IgD-negative memory B cell (primary cell): ENCODE data around the gene EPS8L2. TPM values are rescaled to one million over a fixed set of nuclear protein-coding genes. Genes with fewer than 3 reads are reported as not detected.

ENCODE experiments used
- H3K27ac Mint-ChIP-seq, 3 donors: one replicate each; pipeline ENCODE4 v1.8.0; 2020 to 2022; ENCODE audit warnings: mild to moderate bottlenecking in 3 of 3, mixed read lengths in 3 of 3, moderate library complexity in 1 of 3
- H3K27me3 Mint-ChIP-seq: one replicate; pipeline ENCODE4 v1.8.0; 2021; ENCODE audit warnings: mixed read lengths
- H3K36me3 Mint-ChIP-seq: one replicate; pipeline ENCODE4 v1.8.0; 2020; ENCODE audit warnings: mild to moderate bottlenecking, mixed read lengths
- H3K4me1 Mint-ChIP-seq, 3 donors: one replicate each; pipeline ENCODE4 v1.8.0; 2020 to 2022; ENCODE audit warnings: mixed read lengths in 3 of 3, mild to moderate bottlenecking in 1 of 3
- H3K4me3 Mint-ChIP-seq, 4 donors: one replicate each; pipeline ENCODE4 v1.8.0; 2020 to 2022; ENCODE audit warnings: mild to moderate bottlenecking in 4 of 4, mixed read lengths in 4 of 4, moderate library complexity in 3 of 4
- H3K9me3 Mint-ChIP-seq, 3 donors: one replicate each; pipeline ENCODE4 v1.8.0; 2020 to 2021; ENCODE audit warnings: mixed read lengths in 3 of 3, mild to moderate bottlenecking in 1 of 3
- polyA plus RNA-seq: library from polyadenylated mRNA; unstranded; fragments of 300-500 nt; fragmentation: Illumina TruSeq; gene quantifications from one replicate; pipeline ENCODE4 v1.2.3, GENCODE V29; 2021

EPS8L2 gene
- polyA plus RNA-seq, 1 donor from 2014 or later: 17.3 TPM

- no peak overlapping the region for H3K27ac Mint-ChIP-seq
- H3K9me3 Mint-ChIP-seq: no peaks in the 10 kb centered on the region
- H3K4me3 Mint-ChIP-seq: no peak overlapping the region
- peaks cover 10% of the 10 kb centered on the region for H3K27me3 Mint-ChIP-seq
- peaks cover 1 to 4% (median 3%) of the 10 kb centered on the region in 3 donors for H3K4me1 Mint-ChIP-seq
- H3K36me3 Mint-ChIP-seq: no peaks in the 10 kb centered on the region
Observed at GRCh38 chr11:704781-705645, 1.0 kb upstream of the EPS8L2 start.

GRCh38 chr11:706439-706956 lies 467 bp downstream of the EPS8L2 start:
- Mint-ChIP-seq H3K9me3 (no peaks in the 10 kb centered on the region), H3K27me3 (peaks cover 16% of the 10 kb centered on the region), H3K4me3 (peak overlapping the region in 1 of 4 donors; percentile 32), H3K36me3 (no peaks in the 10 kb centered on the region), H3K4me1 (peaks cover 0 to 9% (median 8%) of the 10 kb centered on the region in 3 donors), H3K27ac (no peak overlapping the region)

- Mint-ChIP-seq H3K9me3 (no peaks in the 10 kb centered on the region), H3K36me3 (no peaks in the 10 kb centered on the region), H3K4me3 (no peak overlapping the region), H3K27ac (no peak overlapping the region), H3K4me1 (peaks cover 0 to 9% (median 8%) of the 10 kb centered on the region in 3 donors), H3K27me3 (peaks cover 16% of the 10 kb centered on the region)
Observed at GRCh38 chr11:706957-707816, 1.2 kb downstream of the EPS8L2 start.

DNA sequence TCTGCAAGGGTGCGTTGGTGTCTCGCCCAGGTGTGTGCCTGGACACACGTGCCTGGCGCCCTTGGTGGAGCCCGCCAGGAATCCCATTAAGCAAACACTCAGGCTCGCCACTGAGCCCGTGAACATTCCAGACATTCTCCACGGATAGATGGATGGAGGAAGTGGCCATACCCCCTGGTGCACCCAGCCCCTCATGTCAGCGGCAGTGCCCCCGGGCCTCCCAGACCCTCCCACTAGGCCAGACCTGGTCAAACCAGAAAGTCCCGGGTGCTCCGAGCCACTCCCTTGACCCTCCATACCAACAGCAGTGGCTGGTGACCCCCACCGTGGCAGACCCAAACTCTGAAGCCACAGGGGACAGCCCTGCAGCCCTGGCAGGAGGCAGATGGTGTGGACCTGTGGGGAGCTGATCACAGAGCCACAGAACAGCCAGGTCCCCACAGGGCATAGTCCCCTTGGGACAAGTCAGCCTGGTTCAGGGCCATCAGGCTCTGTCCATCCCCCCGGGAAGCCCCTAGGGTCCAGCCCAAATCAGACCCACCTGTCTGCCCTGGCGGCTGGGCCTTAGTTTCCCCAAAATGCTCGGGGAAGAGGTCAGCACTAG lies 1.9 kb downstream of the EPS8L2 start:
- no peak overlapping the region for H3K4me3 Mint-ChIP-seq
- no peaks in the 10 kb centered on the region for H3K9me3 Mint-ChIP-seq
- no peak overlapping the region for H3K27ac Mint-ChIP-seq
- H3K27me3 Mint-ChIP-seq: peaks cover 16% of the 10 kb centered on the region
- H3K36me3 Mint-ChIP-seq: no peaks in the 10 kb centered on the region
- H3K4me1 Mint-ChIP-seq: peaks cover 0 to 9% (median 8%) of the 10 kb centered on the region in 3 donors

- no peaks in the 10 kb centered on the region for H3K36me3 Mint-ChIP-seq
- no peak overlapping the region for H3K27ac Mint-ChIP-seq
- H3K27me3 Mint-ChIP-seq: peaks cover 16% of the 10 kb centered on the region
- no peaks in the 10 kb centered on the region for H3K9me3 Mint-ChIP-seq
- H3K4me1 Mint-ChIP-seq: peaks cover 0 to 9% (median 8%) of the 10 kb centered on the region in 3 donors
- H3K4me3 Mint-ChIP-seq: no peak overlapping the region
Observed at GRCh38 chr11:708511-708910, 2.5 kb downstream of the EPS8L2 start.

- Mint-ChIP-seq H3K36me3 (no peaks in the 10 kb centered on the region), H3K27ac (no peak overlapping the region), H3K9me3 (no peaks in the 10 kb centered on the region), H3K4me1 (peaks cover 0 to 9% (median 8%) of the 10 kb centered on the region in 3 donors), H3K27me3 (peaks cover 16% of the 10 kb centered on the region), H3K4me3 (peak overlapping the region in 1 of 4 donors; percentile 41)
Observed at GRCh38 chr11:709109-709997, 3.3 kb downstream of the EPS8L2 start.

- Mint-ChIP-seq H3K4me1 (peaks cover 0 to 9% (median 6%) of the 10 kb centered on the region in 3 donors), H3K27ac (peak overlapping the region in 1 of 3 donors; percentile 39), H3K9me3 (peaks cover 2 to 4% (median 4%) of the 10 kb centered on the region in 3 donors), H3K36me3 (no peaks in the 10 kb centered on the region), H3K27me3 (peaks cover 12% of the 10 kb centered on the region), H3K4me3 (no peak overlapping the region)
Observed at GRCh38 chr11:714436-714835, 8.4 kb downstream of the EPS8L2 start.

DNA sequence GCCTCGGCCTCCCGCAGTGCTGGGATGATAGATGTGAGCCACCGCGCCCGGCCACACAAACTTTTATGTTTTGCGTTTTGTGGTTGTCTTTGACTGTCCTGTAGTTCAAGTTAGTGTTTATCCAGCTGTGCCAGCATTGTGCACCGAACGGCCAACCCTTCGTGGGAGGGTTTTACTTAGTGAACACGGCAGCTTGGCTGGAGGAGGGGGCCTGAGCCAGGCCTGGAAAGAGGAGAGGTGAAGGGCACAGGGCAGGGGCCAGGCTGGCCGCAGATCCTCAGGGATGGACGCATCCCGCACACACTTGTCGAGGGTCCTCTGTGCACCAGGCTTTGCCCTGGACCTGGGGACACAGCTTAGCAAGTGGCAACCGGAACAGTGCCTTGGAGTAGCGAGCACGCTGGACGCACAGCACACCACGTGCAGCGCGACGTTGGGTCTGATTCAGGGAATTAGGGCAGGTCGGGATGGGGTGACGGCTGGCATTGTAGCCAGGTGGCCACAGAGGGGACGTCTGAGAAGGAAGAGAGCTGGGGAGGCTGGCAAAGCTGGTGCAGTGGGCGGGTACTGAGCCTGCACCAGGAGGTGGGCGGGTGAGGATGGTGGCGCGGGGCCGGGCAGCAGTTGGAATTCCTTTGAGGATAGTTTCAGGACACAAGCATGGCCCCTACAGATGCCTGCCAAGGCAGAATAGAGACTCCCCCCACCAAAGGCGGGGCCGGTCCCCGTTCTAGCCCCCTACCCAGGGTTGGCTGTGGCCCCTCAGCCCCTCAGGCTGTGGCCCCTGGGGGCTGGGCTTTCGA lies 13.4 kb downstream of the EPS8L2 start:
- Mint-ChIP-seq H3K9me3 (peaks cover 2 to 5% (median 4%) of the 10 kb centered on the region in 3 donors), H3K36me3 (no peaks in the 10 kb centered on the region), H3K27ac (peak overlapping the region in 2 of 3 donors; percentile 43 to 57)

GRCh38 chr11:720017-720641 lies 14.1 kb downstream of the EPS8L2 start:
- peaks cover 15% of the 10 kb centered on the region for H3K27me3 Mint-ChIP-seq
- no peaks in the 10 kb centered on the region for H3K36me3 Mint-ChIP-seq
- H3K9me3 Mint-ChIP-seq: peaks cover 0 to 5% (median 3%) of the 10 kb centered on the region in 3 donors
- H3K27ac Mint-ChIP-seq: no peak overlapping the region
- H3K4me3 Mint-ChIP-seq: peak overlapping the region; percentile 46 to 69 (median 57)
- peaks cover 7 to 12% (median 8%) of the 10 kb centered on the region in 3 donors for H3K4me1 Mint-ChIP-seq

More for the DNA sequence above, 13.4 kb downstream of the EPS8L2 start:
- Mint-ChIP-seq H3K27me3 (peaks cover 15% of the 10 kb centered on the region), H3K4me1 (peaks cover 7 to 12% (median 9%) of the 10 kb centered on the region in 3 donors), H3K4me3 (peak overlapping the region in 2 of 4 donors; percentile 54 to 69)

GRCh38 chr11:720642-721246 lies 14.7 kb downstream of the EPS8L2 start:
- Mint-ChIP-seq H3K9me3 (peaks cover 0 to 3% (median 0%) of the 10 kb centered on the region in 3 donors), H3K27ac (no peak overlapping the region), H3K36me3 (no peaks in the 10 kb centered on the region), H3K4me3 (peak overlapping the region in 3 of 4 donors; percentile 63 to 91 (median 81)), H3K27me3 (peaks cover 15% of the 10 kb centered on the region), H3K4me1 (peaks cover 7 to 12% (median 8%) of the 10 kb centered on the region in 3 donors)

- Mint-ChIP-seq H3K27ac (peak overlapping the region in 1 of 3 donors; percentile 83), H3K4me1 (peaks cover 7 to 12% (median 8%) of the 10 kb centered on the region in 3 donors), H3K27me3 (peaks cover 15% of the 10 kb centered on the region), H3K36me3 (no peaks in the 10 kb centered on the region), H3K4me3 (peak overlapping the region; percentile 81 to 95 (median 92)), H3K9me3 (peaks cover 0 to 3% (median 0%) of the 10 kb centered on the region in 3 donors)
Observed at GRCh38 chr11:721247-721740, 15.3 kb downstream of the EPS8L2 start.

- Mint-ChIP-seq H3K4me1 (peaks cover 7 to 12% (median 10%) of the 10 kb centered on the region in 3 donors), H3K9me3 (peaks cover 0 to 3% (median 0%) of the 10 kb centered on the region in 3 donors), H3K4me3 (peak overlapping the region; percentile 81 to 95 (median 92)), H3K27me3 (peaks cover 11% of the 10 kb centered on the region), H3K27ac (peak overlapping the region in 1 of 3 donors; percentile 83), H3K36me3 (no peaks in the 10 kb centered on the region)
Observed at GRCh38 chr11:721741-722345, 15.8 kb downstream of the EPS8L2 start.
